Prostate gland (tissue), 2 donors: ENCODE data around the gene AMY2A.

ENCODE experiments used
- POLR2AphosphoS5 ChIP-seq: sonication (generic); formaldehyde crosslinking; IDR thresholded peaks from one replicate; pipeline ENCODE4 v1.6.1; 2017; ENCODE audit warnings: antibody characterized with exemption
- TF ChIP-seq, protein P1 (sequence below), 4 experiments: fragments of 200-600 bp in 2 of 4; fragments of 450-650 bp in 2 of 4; sonication (generic) in 2 of 4; IDR thresholded peaks; 1 replicate in 3 of 4; 2 replicates in 1 of 4; pipeline ENCODE4 v1.5.1; 2016 to 2019; ENCODE audit warnings: antibody characterized with exemption in 4 of 4, mild to moderate bottlenecking in 2 of 4, moderate library complexity in 2 of 4

DNA sequence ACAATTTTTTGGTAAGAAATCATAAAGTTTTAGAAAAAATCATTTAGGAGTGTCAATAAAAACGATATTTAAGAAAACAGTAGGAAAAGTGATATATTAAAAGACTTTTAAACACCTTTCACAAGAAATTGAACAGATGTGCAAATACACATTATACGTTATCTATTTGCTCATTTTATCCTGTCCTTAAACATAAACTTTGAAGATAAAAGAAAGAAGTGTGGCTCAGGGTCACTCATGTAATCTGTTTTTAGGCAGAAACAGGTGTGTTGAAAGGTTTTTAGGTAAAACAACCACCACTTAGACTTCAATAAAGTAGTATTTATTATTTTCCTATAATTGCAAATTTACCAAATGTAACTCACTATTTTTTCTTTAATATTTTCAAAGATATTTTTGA is 32.7 kb upstream of the AMY2A start:
- no peak for TF ChIP-seq POLR2AphosphoS5
- TF ChIP-seq, protein P1, sequence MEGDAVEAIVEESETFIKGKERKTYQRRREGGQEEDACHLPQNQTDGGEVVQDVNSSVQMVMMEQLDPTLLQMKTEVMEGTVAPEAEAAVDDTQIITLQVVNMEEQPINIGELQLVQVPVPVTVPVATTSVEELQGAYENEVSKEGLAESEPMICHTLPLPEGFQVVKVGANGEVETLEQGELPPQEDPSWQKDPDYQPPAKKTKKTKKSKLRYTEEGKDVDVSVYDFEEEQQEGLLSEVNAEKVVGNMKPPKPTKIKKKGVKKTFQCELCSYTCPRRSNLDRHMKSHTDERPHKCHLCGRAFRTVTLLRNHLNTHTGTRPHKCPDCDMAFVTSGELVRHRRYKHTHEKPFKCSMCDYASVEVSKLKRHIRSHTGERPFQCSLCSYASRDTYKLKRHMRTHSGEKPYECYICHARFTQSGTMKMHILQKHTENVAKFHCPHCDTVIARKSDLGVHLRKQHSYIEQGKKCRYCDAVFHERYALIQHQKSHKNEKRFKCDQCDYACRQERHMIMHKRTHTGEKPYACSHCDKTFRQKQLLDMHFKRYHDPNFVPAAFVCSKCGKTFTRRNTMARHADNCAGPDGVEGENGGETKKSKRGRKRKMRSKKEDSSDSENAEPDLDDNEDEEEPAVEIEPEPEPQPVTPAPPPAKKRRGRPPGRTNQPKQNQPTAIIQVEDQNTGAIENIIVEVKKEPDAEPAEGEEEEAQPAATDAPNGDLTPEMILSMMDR (IDR thresholded peaks at IDR 0.05), result no peak
